ENCODE results near the gene LTBP1. TPM values are rescaled to one million over a fixed set of nuclear protein-coding genes. Genes with fewer than 3 reads are reported as not detected.
A peak's percentile ranks its signal among the peaks of the same experiment; 100 is the strongest.

Gene LTBP1
- total RNA-seq, 3 donors from 2014 or later = 13.3 to 18.7 (median 17.4) TPM

DNA sequence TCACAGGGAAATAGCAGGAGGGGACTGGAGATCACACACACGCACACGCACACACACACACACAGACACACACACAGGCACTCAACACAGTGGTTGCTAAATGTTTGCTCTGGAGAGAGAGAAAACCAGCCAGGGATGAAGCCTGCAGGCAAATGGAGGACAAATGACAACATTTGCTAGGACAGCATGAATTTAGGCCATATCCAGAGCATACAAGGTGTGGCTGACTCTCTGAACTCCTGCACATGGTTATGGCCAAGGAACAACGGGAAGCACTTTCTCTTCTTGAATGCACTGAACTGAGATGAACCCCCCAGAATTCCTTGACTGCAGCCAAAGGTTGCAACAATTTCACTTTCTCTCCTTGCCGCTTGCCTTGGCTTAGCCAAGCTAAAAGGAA is 299.7 kb downstream of the LTBP1 start:
- no peak overlapping the region for H3K4me3 ChIP-seq

DNA sequence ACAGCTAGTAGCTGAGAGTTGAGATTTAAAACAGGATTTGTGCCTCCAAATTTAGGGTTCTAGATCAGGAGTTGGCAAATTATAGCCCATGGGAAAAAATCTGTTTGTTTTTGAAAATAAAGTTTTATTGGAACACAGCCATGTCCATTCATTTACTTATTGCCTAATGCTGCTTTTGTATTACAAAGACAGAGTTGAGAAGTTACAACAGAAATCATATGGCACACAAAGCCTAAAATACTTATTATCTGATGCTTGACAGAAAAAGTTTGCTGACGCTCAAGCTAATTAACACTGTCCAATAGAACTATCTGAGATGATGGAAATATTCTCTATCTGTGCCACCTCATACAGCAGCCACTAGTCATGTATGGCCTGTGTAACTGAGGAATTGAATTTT is 300.6 kb downstream of the LTBP1 start:
- no peaks in the 10 kb centered on the region for H3K27me3 ChIP-seq
- intact Hi-C loops (cut with DNase I; ENCODE audit: low total_unique reads) = no loop called here
- H3K36me3 ChIP-seq = no peaks in the 10 kb centered on the region
- no peak for DNase-seq (ENCODE audit: low spot score in 2 of 2)
- H3K4me3 ChIP-seq = no peak overlapping the region
- no peak overlapping the region for H3K27ac ChIP-seq
- no peak for TF ChIP-seq POLR2A (IDR thresholded peaks at IDR 0.05)
- no peak for TF ChIP-seq POLR2AphosphoS5 (IDR thresholded peaks at IDR 0.05)
- TF ChIP-seq, protein P1, sequence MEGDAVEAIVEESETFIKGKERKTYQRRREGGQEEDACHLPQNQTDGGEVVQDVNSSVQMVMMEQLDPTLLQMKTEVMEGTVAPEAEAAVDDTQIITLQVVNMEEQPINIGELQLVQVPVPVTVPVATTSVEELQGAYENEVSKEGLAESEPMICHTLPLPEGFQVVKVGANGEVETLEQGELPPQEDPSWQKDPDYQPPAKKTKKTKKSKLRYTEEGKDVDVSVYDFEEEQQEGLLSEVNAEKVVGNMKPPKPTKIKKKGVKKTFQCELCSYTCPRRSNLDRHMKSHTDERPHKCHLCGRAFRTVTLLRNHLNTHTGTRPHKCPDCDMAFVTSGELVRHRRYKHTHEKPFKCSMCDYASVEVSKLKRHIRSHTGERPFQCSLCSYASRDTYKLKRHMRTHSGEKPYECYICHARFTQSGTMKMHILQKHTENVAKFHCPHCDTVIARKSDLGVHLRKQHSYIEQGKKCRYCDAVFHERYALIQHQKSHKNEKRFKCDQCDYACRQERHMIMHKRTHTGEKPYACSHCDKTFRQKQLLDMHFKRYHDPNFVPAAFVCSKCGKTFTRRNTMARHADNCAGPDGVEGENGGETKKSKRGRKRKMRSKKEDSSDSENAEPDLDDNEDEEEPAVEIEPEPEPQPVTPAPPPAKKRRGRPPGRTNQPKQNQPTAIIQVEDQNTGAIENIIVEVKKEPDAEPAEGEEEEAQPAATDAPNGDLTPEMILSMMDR (IDR thresholded peaks at IDR 0.05) = no peak
- no peaks in the 10 kb centered on the region for H3K4me1 ChIP-seq
- H3K9me3 ChIP-seq = no peaks in the 10 kb centered on the region

More for the DNA sequence above, 299.7 kb downstream of the LTBP1 start:
- DNase-seq (ENCODE audit: low spot score in 2 of 2) = peak in 1 of 2 donors; percentile 19
- intact Hi-C loops (cut with DNase I; ENCODE audit: low total_unique reads) = no loop called here
- H3K4me1 ChIP-seq = no peaks in the 10 kb centered on the region
- no peaks in the 10 kb centered on the region for H3K9me3 ChIP-seq
- H3K36me3 ChIP-seq = no peaks in the 10 kb centered on the region
- no peaks in the 10 kb centered on the region for H3K27me3 ChIP-seq
- no peak for TF ChIP-seq POLR2AphosphoS5 (IDR thresholded peaks at IDR 0.05)
- TF ChIP-seq POLR2A (IDR thresholded peaks at IDR 0.05) = no peak
- TF ChIP-seq, protein P1 (IDR thresholded peaks at IDR 0.05) = no peak
- H3K27ac ChIP-seq = no peak overlapping the region

DNA sequence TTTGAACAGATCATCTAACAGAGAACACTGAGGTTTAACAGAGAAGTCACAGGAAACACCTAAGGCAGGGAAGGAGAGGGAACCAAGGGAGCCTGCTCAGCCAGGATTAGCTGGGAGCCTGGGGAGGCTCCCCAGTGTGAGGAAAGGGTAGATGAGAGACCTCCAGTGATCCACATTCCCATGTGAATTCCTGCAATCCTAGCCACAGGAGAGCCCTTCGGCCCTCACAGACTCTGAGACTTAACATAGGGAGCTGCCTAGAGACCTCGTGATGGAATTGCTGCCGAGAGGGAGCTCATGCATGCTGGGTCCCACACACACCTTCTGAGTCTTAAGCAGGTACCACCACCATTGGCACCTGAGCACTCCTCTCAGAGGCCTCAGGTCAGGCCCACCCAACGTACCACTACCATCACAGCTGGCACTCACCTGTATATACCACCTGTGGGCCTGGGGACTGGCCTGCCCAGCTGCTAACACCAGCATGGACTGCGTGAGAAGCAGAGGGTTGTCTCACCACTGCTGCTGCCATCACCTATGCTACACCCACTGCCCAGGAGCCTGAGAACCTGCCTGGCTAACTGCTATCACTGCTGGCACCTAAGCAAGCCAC is 303.8 kb downstream of the LTBP1 start:
- no peaks in the 10 kb centered on the region for H3K27me3 ChIP-seq
- no peaks in the 10 kb centered on the region for H3K9me3 ChIP-seq
- H3K36me3 ChIP-seq = no peaks in the 10 kb centered on the region
- no peak for DNase-seq (ENCODE audit: low spot score in 2 of 2)
- TF ChIP-seq, protein P1 (IDR thresholded peaks at IDR 0.05) = no peak
- TF ChIP-seq POLR2A (IDR thresholded peaks at IDR 0.05) (no peak), POLR2AphosphoS5 (IDR thresholded peaks at IDR 0.05) (no peak)
- H3K4me3 ChIP-seq = no peak overlapping the region
- H3K4me1 ChIP-seq = no peaks in the 10 kb centered on the region
- H3K27ac ChIP-seq = no peak overlapping the region
- intact Hi-C loops (cut with DNase I; ENCODE audit: low total_unique reads) = no loop called here

DNA sequence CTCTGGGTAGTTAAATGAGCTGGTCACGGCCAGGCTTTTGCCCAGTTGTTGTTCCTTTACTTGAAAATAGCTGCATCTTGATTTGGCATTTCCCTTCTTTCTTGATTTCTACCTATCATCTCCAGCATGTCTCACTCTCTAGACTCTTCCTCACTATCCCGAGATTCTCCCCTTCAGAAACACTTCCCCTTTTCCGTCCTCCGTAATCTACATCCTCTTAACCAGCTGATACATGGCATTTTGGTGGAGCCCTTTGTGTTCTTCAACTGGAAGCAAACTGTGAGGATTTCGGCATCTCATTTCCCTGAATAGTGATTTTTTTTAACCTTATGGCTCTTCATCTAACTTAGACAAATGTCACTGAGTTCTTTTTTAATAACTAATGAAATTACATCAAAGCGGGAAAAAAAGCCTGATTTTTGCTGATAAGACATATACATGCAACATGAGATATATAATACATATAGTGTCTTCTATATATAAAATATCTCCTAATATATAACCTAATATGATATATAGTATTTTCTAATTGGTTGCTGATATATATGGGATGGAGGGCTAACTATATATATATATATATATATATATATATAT is 309.5 kb downstream of the LTBP1 start:
- intact Hi-C loops (cut with DNase I; ENCODE audit: low total_unique reads) = no loop called here
- Histone ChIP-seq H3K27ac (no peak overlapping the region), H3K4me3 (no peak overlapping the region), H3K4me1 (no peaks in the 10 kb centered on the region), H3K9me3 (no peaks in the 10 kb centered on the region), H3K27me3 (no peaks in the 10 kb centered on the region), H3K36me3 (no peaks in the 10 kb centered on the region)
- no peak for DNase-seq (ENCODE audit: low spot score in 2 of 2)
- TF ChIP-seq POLR2AphosphoS5 (IDR thresholded peaks at IDR 0.05) = no peak
- TF ChIP-seq, protein P1 (IDR thresholded peaks at IDR 0.05) = no peak
- TF ChIP-seq POLR2A (IDR thresholded peaks at IDR 0.05) = no peak

DNA sequence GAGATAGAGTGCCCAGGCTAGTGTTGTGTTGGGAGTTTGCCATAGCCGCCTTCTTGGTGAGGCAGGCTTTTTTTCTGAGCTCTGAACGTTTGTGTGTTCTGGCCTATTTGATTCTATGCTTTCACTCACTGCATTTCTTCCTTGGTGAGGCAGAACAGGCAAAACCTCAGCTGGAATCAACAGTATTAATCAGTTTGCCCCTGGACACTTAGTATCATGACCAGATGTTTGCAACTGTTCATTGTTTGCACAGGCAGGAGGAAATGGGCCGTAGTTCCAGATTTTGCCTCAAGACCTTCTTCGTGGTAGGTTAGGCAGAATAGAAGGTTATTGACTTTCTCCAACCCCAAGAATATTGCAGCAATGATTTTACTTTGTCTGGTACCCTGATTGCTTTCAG is 311.6 kb downstream of the LTBP1 start:
- Histone ChIP-seq H3K4me3 (no peak overlapping the region), H3K36me3 (no peaks in the 10 kb centered on the region), H3K9me3 (no peaks in the 10 kb centered on the region), H3K27me3 (no peaks in the 10 kb centered on the region), H3K27ac (no peak overlapping the region), H3K4me1 (no peaks in the 10 kb centered on the region)
- TF ChIP-seq POLR2AphosphoS5 (IDR thresholded peaks at IDR 0.05) (no peak), POLR2A (IDR thresholded peaks at IDR 0.05) (no peak)
- TF ChIP-seq, protein P1 (IDR thresholded peaks at IDR 0.05) = no peak
- intact Hi-C loops (cut with DNase I; ENCODE audit: low total_unique reads) = no loop called here
- no peak for DNase-seq (ENCODE audit: low spot score in 2 of 2)

All from breast epithelium (tissue), 4 donors.